Heart left ventricle (tissue), 16 donors: ENCODE data around the gene EPG5. TPM values are rescaled to one million over a fixed set of nuclear protein-coding genes. Genes with fewer than 3 reads are reported as not detected.

ENCODE experiments used
- ATAC-seq, 4 donors: fragments of 200-7000 bp; cut with Tn5 transposase; one replicate each; pipeline ENCODE4 v1.9.1; 2020 to 2022; ENCODE audit warnings: moderate library complexity in 4 of 4, mild to moderate bottlenecking in 3 of 4, moderate number of reproducible peaks in 1 of 4
- DNase-seq, 5 donors: peaks; one replicate each; pipeline ENCODE4 v3.0.0-alpha.2; 2020
- H3K27ac ChIP-seq, 12 donors: fragments of 200-600 bp; sonication (generic) in 4 of 12; one replicate each; pipeline versions ENCODE4 v1.5.0 to v1.8.0; 2016 to 2022; ENCODE audit warnings: mild to moderate bottlenecking in 2 of 12
- H3K27me3 ChIP-seq, 9 donors: fragments of 200-600 bp; sonication (generic) in 2 of 9; one replicate each; pipeline versions ENCODE4 v1.5.1 to v1.8.0; 2016 to 2022; ENCODE audit warnings: mild to moderate bottlenecking in 3 of 9
- H3K36me3 ChIP-seq, 9 donors: fragments of 200-600 bp; sonication (generic) in 2 of 9; one replicate each; pipeline versions ENCODE4 v1.5.0 to v1.8.0; 2018 to 2022; ENCODE audit warnings: mild to moderate bottlenecking in 2 of 9
- H3K4me1 ChIP-seq, 12 donors: fragments of 200-600 bp; sonication (generic) in 4 of 12; one replicate each; pipeline versions ENCODE4 v1.5.0 to v1.8.0; 2016 to 2022; ENCODE audit warnings: mild to moderate bottlenecking in 3 of 12
- H3K4me3 ChIP-seq, 12 donors: fragments of 200-600 bp; sonication (generic) in 4 of 12; one replicate each; pipeline versions ENCODE4 v1.5.0 to v1.8.0; 2017 to 2022; ENCODE audit warnings: mild to moderate bottlenecking in 9 of 12, moderate library complexity in 4 of 12
- H3K9me3 ChIP-seq, 12 donors: fragments of 200-600 bp; sonication (generic) in 4 of 12; one replicate each; pipeline versions ENCODE4 v1.5.0 to v1.8.0; 2016 to 2022; ENCODE audit warnings: mild to moderate bottlenecking in 1 of 12
- CTCF ChIP-seq, 12 donors: fragments of 200-600 bp; sonication (generic) in 4 of 12; IDR thresholded peaks; one replicate each; pipeline versions ENCODE4 v1.5.0 to v1.8.0; 2018 to 2022; ENCODE audit warnings: antibody characterized with exemption in 12 of 12, mild to moderate bottlenecking in 5 of 12
- POLR2A ChIP-seq, 2 donors: fragments of 450-650 bp; IDR thresholded peaks; one replicate each; pipeline ENCODE4 v1.6.1; 2017; ENCODE audit warnings: antibody characterized with exemption in 2 of 2, mild to moderate bottlenecking in 2 of 2, moderate library complexity in 2 of 2
- WGBS, 4 donors: extraction: QIAGEN DNeasy Blood & Tissue Kit in 2 of 4; methylation state at CpG; one replicate each; pipeline versions ENCODE4 v1.1.5 to v1.1.7; 2013 to 2018; 5-methylcytosine and 5-hydroxymethylcytosine counted together
- intact Hi-C, 10 donors: fragments of 100-400 bp; cut with DNase I; formaldehyde crosslinking; loops; one replicate each; pipeline versions ENCODE4 v1.11.1 to v1.14.2; 2022
- polyA plus RNA-seq, 2 donors: library from polyadenylated mRNA; stranded (reverse); fragments of 200-250 nt; gene quantifications; one replicate each; pipeline ENCODE4 v1.2.3, GENCODE V29; 2013
- total RNA-seq, 9 donors: library from RNA; depleted of rRNA in 2 of 9; stranded (reverse); fragments of >200 nt in 2 of 9; fragmentation: NEBNext Ultra II Directional in 3 of 9; extraction: Animal tissue kit (Norgen Biotek cat#: 25700) in 3 of 9; gene quantifications; one replicate each; pipeline versions ENCODE4 v1.1.0 to v1.2.4, GENCODE V29; 2016 to 2023
- donor health status: ischemic (EF 13 %, LVEDD 7.1; RV severe dilation, severe dysfunction).
- donor health status: healthy with polysubstance abuse.
- donor health status: DM: no; HTN: yes; CAD: no.
- donor health status: DM: no; HTN: no; CAD: no.
- donor health status: ischemic (EF 25% LVEDD 6.9; RV normal size, moderate dysfunction).
- donor health status: ischemic (EF 25% LVEDD 5.7; RV mildly dilated, moderate dysfunction).
- donor health status: healthy.
- donor health status: DM: yes; HTN: yes; CAD: no.
- donor health status: ischemic (EF 35%, LVEDD 5.7; RV mildly dilated, moderate dysfunction).
- donor health status: nonischemic (EF 11% LVEDD 7.7; RV severe dilation, severe dysfunction).
- donor health status: DM: yes; HTN: yes; CAD: no.
- donor health status: PGD.
- donor health status: ischemic (EF 29% LVEDD 5.4; RV normal size, mild dysfunction).
- donor health status: nonischemic (EF 23%, LVEDD 6.1; RV moderate dilation, normal function).

EPG5 gene
- total and polyA plus RNA-seq, 11 donors, result 7.9 to 37.8 (median 23.5) TPM

- Histone ChIP-seq H3K4me1 (no peaks in the 10 kb centered on the region), H3K4me3 (no peak overlapping the region), H3K27ac (no peak overlapping the region), H3K27me3 (no peaks in the 10 kb centered on the region), H3K36me3 (peaks cover 0 to 100% (median 99%) of the 10 kb centered on the region in 9 donors), H3K9me3 (no peaks in the 10 kb centered on the region)
- intact Hi-C loops, result no loop called here
- TF ChIP-seq POLR2A (IDR thresholded peaks at IDR 0.05) (no peak), CTCF (IDR thresholded peaks at IDR 0.05) (no peak)
- DNase-seq (no peak), ATAC-seq (no peak)
- WGBS, 4 donors, result 97 to 99% (median 98%) methylated on average over 5 of the region's 5 CpGs
Observed at GRCh38 chr18:45864081-45864480, 103.0 kb downstream of the EPG5 start.

- Histone ChIP-seq H3K27ac (no peak overlapping the region), H3K36me3 (peaks cover 0 to 100% (median 99%) of the 10 kb centered on the region in 9 donors), H3K9me3 (no peaks in the 10 kb centered on the region), H3K27me3 (no peaks in the 10 kb centered on the region), H3K4me3 (no peak overlapping the region), H3K4me1 (no peaks in the 10 kb centered on the region)
- 88 to 97% (median 92%) methylated on average over 1 of the region's 1 CpG for WGBS, 4 donors
- DNase-seq, result no peak
- intact Hi-C loops, result no loop called here
- no peak for TF ChIP-seq POLR2A (IDR thresholded peaks at IDR 0.05)
- TF ChIP-seq CTCF (IDR thresholded peaks at IDR 0.05), result no peak
- ATAC-seq, result no peak
Observed at GRCh38 chr18:45863469-45863868, 103.7 kb downstream of the EPG5 start.

- intact Hi-C loops, result no loop called here
- DNase-seq, result no peak
- H3K36me3 ChIP-seq, result peaks cover 6 to 100% (median 99%) of the 10 kb centered on the region in 9 donors
- H3K27ac ChIP-seq, result no peak overlapping the region
- peaks cover 0 to 1% (median 0%) of the 10 kb centered on the region in 12 donors for H3K4me1 ChIP-seq
- no peaks in the 10 kb centered on the region for H3K9me3 ChIP-seq
- TF ChIP-seq CTCF (IDR thresholded peaks at IDR 0.05) (no peak), POLR2A (IDR thresholded peaks at IDR 0.05) (no peak)
- H3K4me3 ChIP-seq, result no peak overlapping the region
- 95 to 100% (median 97%) methylated on average over 1 of the region's 1 CpG for WGBS, 4 donors
- ATAC-seq, result no peak
- no peaks in the 10 kb centered on the region for H3K27me3 ChIP-seq
Observed at GRCh38 chr18:45861926-45862325, 105.2 kb downstream of the EPG5 start.

GRCh38 chr18:45860971-45861370 is 106.2 kb downstream of the EPG5 start:
- intact Hi-C loops, result no loop called here
- no peak for ATAC-seq
- Histone ChIP-seq H3K4me1 (peaks cover 0 to 5% (median 0%) of the 10 kb centered on the region in 12 donors), H3K36me3 (peaks cover 6 to 100% (median 99%) of the 10 kb centered on the region in 9 donors), H3K9me3 (no peaks in the 10 kb centered on the region), H3K27ac (no peak overlapping the region), H3K4me3 (no peak overlapping the region), H3K27me3 (no peaks in the 10 kb centered on the region)
- DNase-seq, result no peak
- no peak for TF ChIP-seq POLR2A (IDR thresholded peaks at IDR 0.05)
- TF ChIP-seq CTCF (IDR thresholded peaks at IDR 0.05), result no peak
- WGBS, 4 donors, result 87 to 93% (median 90%) methylated on average over 3 of the region's 3 CpGs
